HG03108 (cell line): ENCODE data around the gene CD109.
"Not testable (repeated sequence)": the region's sequence is repeated elsewhere in the genome, so short reads cannot be mapped to it uniquely, and the experiment has no call there.

Experiments
- ATAC-seq: cut with Tn5 transposase; IDR thresholded peaks from one replicate; pipeline ENCODE4 v1.9.1; 2021; ENCODE audit warnings: moderate library complexity; ENCODE audit not compliant: unreplicated experiment

CD109 gene

DNA sequence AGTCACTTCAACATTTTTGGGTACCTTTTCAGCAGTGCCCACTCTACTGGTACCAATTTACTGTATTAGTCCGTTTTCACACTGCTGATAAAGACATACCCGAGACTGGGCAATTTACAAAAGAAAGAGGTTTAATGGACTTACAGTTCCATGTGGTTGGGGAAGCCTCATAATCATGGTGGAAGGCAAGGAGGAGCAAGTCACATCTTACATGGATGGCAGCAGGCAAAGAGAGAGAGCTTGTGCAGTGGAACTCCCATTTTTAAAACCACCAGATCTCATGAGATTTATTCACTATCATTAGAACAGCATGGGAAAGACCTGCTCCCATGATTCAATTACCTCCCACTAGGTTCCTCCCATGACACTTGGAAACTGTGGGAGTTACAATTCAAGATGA lies 12.4 kb upstream of the CD109 start:
- ATAC-seq, result not testable (repeated sequence)

DNA sequence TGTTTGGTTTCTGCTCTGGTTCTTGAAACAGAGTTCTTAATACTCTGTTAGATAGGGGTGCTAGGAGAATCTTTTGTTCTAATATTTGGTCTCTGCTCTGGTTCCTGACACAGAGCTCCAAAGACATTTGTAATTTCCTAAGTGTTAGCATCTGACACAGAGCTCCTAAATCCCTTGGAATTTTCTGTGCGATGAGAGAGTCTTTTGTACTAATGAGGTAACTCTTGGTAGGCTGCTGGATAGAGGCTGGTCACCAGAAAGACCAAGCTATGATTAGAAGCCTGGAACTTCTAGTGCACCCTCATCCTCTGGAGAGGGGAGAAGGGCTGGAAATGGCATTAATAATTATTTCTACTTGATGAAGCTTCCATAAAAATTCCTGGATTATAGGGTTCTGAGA lies 7.7 kb upstream of the CD109 start:
- no peak for ATAC-seq

DNA sequence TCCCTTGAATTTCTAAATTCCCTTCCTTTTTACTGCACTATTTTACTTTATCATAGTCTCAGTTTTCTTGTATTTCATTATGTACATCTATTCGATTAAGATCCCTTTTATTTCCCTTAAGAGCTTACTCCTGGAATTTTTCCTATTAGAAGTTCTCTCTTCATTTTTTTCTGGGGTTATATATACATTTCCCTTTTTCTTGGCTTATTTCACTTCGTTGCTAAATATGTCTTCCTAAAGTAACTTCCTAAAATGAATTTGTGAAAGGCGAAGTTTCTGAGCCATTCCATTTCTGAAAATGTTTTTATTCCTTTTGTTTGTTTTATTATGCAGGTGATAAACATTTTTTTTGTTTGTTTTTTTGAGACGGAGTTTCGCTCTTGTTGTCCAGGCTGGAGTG lies 5.9 kb upstream of the CD109 start:
- ATAC-seq, result no peak

DNA sequence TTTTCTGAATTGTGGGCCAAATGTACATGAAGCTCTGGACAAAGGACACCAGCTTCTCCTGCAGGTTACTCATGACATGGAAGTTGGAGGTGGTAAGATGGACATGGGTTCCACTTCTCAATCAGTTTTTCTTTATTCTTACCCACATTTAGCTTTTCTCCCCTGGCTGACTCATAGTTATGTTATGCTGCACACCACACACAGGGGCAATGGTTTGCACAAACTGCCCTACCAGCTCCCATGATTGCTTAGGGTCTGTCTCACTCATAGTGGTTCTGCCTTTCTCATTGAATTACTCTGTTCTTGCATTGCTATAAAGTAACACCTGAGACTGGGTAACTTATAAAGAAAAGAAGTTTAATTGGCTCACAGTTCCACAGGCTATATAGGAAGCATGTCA lies 4.5 kb upstream of the CD109 start:
- ATAC-seq, result no peak

DNA sequence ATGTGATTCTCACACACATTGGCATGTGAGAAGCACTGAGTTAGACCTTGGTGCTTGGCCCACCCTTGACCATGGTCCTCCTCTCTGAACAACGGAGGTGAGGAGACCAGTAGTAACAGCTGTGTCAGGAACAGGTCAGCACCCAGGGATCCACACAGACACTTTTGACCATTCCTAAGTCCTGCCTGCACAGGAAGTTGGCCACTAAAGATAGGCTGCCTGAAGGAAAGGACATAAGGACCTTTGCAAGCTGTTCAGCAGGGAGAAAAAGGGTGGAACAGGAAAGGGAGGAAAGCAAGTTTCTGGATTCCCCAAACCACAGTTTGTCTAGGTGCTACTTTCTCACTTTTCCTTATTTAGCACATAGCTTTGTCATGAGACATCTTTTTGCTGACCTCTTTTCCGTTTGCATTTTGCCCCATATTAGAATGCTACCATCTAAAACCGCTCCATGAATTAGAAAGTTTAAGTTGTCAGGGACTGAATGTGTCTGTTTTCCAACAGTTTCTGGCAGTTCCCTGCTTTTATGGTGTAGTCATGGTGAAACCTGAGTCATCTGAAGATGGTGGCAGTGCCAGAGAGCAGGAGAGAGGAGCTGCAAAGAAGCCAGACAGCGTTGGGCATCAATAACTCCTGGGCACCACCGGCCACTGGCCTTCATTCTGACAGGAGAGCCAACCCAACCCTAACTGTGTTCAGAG lies 1.1 kb upstream of the CD109 start:
- ATAC-seq, result no peak

DNA sequence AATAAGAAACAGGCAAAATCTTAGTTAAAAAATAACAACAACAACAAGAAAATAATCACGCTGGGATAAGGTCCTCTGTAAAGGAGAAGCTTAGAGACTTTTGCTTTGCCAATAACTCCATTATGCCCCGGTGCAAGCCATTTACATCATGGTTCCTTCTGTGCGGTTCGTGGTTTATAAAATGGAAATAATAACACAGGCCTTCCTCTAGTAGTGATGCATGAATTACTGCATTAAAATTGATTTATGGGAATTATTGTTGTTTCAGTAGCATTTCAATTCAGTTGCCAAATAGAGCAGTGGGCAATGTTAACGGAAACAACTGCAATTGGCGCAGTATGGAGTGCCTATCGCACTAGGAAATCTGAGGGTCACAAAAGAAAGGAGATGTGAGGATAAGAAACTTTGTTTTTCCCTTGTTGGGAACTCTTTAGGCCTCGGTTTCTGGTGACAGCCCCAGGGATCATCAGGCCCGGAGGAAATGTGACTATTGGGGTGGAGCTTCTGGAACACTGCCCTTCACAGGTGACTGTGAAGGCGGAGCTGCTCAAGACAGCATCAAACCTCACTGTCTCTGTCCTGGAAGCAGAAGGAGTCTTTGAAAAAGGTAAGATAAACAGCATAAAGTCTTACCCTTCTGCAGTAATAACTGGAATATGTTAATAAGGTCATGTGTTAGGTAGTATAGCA lies 1.1 kb downstream of the CD109 start:
- no peak for ATAC-seq

DNA sequence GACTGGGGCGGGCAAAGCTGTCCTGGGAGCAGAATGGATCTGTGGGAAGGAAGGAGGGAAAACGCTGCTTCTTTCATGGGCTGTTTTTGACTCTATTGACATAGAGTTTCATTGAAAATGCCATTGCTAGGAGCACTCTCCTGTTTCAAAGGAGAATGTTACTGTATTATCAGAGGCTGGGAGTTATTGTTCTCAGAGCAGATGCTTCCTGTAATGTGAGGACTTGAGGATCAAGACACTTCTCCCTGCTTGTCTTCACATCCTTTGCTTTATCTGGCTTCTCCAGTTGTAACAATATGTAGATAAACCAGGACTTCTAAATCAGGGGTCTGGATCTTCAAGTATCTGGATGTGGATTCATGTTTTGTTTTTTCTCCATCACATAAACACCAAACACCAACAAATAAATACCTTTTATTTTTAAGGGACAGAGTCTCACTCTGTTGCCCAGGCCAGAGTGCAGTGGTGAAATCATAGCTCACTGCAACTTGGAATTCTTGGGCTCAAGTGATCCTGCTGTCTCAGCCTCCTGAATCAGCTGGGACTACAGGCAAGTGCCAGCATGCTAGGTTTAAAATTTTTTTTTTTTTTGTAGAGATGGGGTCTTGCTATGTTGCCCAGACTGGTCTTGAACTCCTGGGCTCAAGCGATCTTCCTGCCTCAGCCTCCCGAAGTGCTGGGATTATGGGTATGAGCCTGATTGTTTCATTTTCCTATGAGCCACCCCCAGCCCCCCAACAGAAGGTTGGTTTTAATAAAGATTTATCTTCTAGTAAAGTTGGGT lies 3.9 kb downstream of the CD109 start:
- ATAC-seq, result no peak

DNA sequence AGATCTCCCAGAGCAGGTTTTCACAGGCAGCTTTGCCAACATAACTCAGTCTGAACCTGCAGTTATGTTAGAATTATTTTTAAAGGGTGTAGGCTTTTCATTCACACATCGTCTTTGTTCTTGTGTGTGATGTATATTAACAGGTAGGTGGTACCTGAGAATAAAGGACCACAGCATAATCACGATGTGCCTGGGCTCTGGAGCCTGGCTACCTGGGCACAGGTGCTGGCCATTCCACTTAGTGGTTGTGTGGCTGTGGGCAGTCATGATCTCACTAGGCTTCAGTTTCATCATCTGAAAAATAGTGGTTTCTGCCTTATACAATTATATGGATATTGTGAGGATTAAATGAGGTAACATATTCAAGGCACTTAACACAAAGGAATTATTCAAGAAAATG lies 6.4 kb downstream of the CD109 start:
- ATAC-seq, result no peak

DNA sequence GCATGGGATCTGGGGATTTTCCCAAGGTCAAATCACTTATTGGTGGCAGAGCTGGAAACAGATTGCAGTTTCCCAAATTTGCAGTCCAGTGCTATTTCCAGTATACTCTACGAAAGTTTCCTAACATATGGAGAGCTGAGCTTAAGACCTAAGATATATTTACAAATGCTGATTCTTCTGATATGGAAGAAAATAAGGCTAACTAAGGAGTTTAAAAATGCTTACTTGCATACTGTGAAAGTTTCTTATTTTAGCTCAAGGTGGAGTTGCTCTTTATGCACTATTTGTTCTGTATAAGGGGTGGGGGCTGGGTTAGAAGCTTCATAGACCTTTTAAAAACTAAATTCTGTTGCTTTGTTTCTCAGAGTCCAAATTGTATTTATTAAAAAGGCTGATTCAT lies 7.5 kb downstream of the CD109 start:
- no peak for ATAC-seq

DNA sequence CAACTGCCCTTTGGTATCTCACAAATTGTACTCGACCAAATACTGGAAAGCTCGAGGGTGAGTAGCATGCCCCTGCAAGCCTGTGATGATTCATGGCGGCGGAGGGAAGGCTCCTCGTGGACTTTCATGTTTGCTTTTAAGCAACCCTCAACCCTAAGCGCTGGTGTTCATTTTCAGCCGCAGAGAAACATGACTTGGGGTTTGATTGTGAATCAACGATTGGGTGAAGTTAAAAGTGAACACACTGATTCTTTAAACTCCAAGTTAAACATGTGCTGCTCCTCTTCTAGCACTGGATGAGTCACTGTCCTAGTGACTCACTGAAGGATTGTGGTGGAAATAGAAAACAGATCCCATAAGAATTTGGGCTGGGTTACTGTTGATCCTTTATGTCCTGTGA lies 8.3 kb downstream of the CD109 start:
- ATAC-seq, result no peak

DNA sequence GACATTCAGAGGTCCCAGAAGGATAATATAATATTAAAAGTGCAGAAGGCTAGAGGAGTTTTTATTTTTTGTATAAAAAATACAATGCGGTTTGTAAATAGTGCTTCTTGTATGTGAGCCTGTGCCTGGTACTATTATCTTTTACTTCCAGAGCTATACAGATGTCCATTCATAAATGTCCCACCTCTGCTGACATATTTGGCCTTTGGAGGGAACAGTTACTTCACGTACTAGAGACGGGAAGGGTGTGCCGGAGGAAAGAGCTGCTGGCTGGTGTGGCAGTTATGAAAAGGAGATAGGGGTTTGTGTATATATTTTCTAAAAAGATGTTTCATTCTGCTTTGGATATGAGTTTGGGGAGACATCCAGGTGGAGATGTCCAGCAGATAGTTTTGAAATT lies 8.8 kb downstream of the CD109 start:
- no peak for ATAC-seq

DNA sequence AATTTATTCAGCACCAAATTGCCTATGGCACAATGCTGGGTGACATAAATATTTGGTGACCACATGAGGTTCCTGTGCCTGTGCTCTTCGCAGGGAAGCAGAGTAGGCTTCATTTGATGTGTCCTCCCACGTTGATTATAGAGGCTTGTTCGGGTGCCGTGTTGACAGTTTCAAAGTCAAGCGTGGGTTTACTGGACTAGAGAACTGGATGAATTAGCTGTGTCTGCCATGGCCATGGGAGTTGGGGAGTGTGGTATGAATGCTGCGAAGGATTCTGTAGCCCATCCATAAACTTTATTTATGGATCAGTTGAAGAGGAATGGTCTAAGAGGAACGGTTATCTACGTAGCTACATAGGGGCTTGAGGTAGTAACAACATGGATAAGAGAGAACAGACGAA lies 11.0 kb downstream of the CD109 start:
- ATAC-seq, result no peak

DNA sequence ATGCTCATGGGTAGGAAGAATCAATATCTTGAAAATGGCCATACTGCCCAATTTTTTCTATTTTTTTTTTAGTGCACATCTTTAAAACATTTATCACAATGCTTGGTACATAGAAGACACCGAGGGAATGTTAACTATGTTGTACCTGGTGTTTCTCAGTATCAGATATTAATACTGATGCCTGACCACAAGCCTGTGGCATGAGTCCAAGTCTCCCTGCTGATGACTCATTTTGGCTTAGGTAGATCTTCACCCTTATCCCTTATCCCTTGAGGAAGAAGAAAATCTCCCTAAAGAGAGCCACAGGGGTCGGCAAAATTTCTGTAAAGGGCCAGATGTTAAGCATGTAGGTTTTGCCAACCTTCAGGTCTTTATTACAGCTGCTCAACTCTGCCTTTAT lies 14.5 kb downstream of the CD109 start:
- ATAC-seq, result no peak

DNA sequence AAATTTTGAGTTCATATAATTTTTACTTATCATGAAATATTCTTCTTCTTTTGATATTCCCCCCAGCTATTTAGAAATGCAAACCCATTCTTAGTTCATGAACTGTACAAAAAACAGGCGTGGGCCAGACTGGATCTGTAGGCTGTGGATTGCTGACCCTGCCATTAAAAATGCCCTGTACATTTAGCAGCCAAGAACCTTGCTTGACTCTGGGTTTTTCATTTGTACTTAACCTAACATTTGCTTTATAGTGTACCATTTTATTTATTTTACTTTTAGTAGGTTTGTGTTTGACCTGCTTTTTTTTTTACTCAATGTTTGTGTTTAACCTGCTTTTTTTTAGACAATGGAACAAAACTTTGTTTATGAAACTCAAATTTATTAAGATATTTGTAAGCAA lies 14.9 kb downstream of the CD109 start:
- ATAC-seq, result no peak

DNA sequence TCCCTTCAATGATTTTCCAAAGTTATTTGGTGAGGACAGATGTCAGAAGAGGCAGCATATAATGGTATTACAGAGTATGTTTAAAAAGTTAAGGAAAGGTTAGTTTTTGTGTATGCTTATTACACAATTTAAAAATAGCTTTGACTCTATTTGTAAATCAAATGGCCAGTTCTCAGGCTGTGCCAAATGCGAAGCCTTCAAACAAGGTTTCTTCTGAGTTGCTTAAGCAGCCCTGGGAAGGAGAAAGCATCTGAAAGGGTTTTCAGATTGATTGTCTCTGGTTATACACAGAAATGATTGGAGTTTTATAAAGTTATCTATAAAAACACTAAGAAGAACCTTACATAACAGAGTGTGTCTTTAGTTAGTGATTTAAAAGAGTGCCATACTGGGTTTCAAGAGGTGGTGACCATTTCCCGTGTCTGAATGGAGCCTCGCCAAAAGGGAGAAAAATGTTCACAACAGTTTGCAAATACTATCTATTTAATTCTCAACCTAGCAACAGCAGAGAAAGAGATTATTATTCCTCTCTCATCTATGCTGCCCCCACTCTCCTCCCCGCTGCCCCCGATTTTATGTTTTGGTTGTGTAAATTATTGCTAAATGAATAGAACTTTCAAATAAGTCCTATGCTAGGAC lies 16.7 kb downstream of the CD109 start:
- ATAC-seq, result no peak

DNA sequence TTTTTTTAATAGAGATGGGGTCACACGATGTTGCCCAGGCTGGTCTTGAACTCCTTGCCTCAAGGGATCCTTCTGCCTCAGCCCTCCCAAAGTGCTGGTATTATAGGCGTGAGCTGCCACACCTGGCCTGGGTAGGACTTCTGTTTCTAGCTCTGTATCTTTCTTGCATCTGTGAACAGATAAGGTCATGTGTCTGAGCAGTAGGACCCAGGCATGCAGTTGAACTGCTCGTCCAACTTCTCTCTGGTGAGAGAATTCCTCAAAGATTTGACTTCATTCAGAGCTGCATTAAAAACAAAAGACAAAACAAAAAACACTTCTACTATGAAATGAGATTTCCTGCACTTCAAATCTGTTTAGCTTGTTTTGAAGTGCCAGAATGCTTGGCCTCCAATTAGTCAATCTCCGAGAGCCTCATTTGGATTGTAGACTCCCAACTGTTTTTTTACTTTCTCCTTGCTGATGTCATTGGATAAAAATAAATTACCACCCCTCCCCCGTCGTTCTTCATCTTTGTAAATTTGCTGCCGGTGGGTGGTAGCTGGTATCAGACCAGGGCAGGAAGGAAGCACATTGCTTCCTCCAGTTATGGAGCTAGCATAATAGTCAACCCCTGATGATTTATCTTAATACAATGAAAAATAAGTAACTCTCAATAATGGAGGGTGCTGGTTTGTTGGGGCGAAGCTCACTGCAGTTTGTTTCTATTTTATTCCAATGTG lies 17.6 kb downstream of the CD109 start:
- ATAC-seq, result no peak

DNA sequence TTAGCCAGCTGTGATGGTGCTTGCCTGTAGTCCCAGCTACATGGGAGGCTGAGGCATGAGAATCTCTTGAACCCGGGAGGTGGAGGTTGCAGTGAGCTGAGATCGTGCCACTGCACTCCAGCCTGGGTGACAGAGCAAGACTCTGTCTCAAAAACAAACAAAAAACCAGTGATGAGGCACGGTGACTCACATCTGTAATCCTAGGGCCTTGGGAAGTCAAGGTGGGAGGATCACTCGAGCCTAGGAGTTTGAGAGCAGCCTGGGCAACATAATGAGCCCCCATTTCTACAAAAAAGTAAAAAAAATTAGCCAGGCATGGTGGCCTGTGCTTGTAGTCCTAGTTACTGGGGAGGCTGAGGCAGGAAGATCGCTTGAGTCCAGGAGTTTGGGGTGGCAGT lies 19.1 kb downstream of the CD109 start:
- ATAC-seq, result not testable (repeated sequence)

DNA sequence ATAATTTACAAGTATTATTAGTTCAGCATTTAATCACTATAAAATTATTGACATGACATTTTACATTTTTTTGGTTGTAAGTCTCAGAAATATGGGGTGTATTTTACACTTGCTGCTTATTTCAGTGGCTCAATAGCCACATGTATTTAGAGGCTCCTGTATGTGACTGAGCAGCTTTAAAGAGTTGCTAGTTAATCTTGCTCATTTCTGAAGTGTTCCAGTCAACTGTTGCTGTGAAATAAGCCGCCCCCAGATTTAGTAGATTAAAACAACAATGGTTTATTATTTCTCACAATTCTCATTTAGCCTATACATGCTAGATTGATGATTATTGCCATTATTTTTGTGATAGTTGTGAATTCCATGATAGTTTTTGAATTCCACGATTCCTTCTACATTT lies 23.0 kb downstream of the CD109 start:
- no peak for ATAC-seq

DNA sequence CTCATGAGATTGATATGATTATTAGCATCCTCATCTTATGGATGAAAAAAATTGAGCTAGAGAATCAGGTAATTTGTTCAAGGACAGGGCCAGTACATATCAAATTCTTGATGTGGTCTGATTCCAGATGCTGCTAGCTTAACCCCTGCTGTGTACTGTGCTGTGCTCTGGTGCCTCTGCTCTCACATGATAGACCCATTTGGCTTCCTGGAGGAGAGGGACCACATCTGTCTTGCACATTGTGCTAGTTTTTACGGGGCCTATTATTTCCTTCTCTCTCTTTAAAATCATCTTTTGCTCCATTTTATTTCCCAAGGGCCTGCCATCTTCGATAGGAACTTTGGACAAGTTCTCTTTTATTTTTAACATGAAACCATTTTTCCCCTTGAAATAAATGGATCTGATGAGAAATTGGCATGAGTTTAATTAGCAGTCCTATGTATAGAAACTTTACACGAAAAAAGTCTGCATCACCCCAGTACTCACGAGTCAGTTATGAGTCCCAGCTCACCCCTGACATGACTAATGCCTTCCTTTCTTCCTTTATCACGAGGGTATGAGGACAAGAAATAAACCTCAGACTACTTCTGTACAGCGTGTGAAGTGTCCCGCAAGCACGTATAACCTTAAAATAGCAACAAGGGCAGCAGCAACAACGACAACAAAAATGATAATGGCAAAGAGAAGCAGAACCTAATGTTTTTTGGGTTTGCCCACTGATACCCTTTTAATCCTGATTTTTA lies 26.5 kb downstream of the CD109 start:
- ATAC-seq, result peak; percentile 76

DNA sequence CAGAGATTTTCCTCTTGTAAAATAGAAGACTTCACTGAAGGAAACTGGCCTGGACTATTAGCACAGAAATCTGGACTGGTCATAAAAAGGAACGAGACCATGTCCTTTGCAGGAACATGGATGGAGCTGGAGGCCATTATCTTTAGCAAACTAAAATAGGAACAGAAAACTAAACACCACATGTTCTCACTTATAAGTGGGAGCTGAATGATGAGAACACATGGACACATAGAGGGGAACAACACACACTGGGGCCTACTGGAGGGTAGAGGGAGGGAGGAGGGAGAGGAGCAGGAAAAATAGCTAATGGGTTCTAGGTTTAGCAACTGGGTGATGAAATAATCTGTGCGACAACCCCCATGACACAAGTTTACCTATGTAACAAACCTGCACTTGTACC lies 27.5 kb downstream of the CD109 start:
- not testable (repeated sequence) for ATAC-seq
